Measurements from ENCODE around the gene DNAJB12. TPM values are rescaled to one million over a fixed set of nuclear protein-coding genes. Genes with fewer than 3 reads are reported as not detected.

The DNAJB12 gene
- polyA plus RNA-seq, 6 donors from 2014 or later, result 15.7 to 28.4 (median 18.6) TPM

Other genes starting within 250 kb of the DNAJB12 start
- 100 to 1,000 TPM; 485 to 708 (median 561) TPM for gene ANAPC16, start 138.9 kb downstream of the DNAJB12 start, polyA plus RNA-seq (ENCODE audit: low read depth in 6 of 6)
- 10 to 100 TPM; 43.8 to 69.0 (median 48.4) TPM for gene ASCC1, start 138.6 kb downstream of the DNAJB12 start, polyA plus RNA-seq (ENCODE audit: low read depth in 6 of 6)
- 100 to 1,000 TPM in 1 of 6 donors, 10 to 100 TPM in 5; 22.6 to 124 (median 78.2) TPM for gene DDIT4, start 81.0 kb downstream of the DNAJB12 start, polyA plus RNA-seq (ENCODE audit: low read depth in 6 of 6)

All from naive B cell (primary cell).